Pancreas (tissue), 10 donors: ENCODE results near the gene CELF2. TPM values are rescaled to one million over a fixed set of nuclear protein-coding genes. Genes with fewer than 3 reads are reported as not detected.

Source experiments
- ATAC-seq, 4 donors: fragments of 200-7000 bp; cut with Tn5 transposase; one replicate each; pipeline versions ENCODE4 v1.8.0 to v1.9.1; 2020; ENCODE audit warnings: mild to moderate bottlenecking in 4 of 4, moderate library complexity in 4 of 4
- DNase-seq, 6 donors: peaks; one replicate each; pipeline ENCODE4 v3.0.0-alpha.2; 2020
- FAIRE-seq: peaks from 2 replicates; lab custom pipeline; 2012; peaks lifted over from hg19 to GRCh38; lab: Jason Lieb, UNC
- H3K27ac ChIP-seq, 4 donors: fragments of 200-600 bp; sonication (generic); 1 replicate in 3 of 4; 2 replicates in 1 of 4; pipeline versions ENCODE4 v1.5.0 to v1.8.0; 2020
- H3K27me3 ChIP-seq, 4 donors: fragments of 200-600 bp; one replicate each; pipeline ENCODE4 v1.8.0; 2021
- H3K36me3 ChIP-seq, 3 donors: fragments of 200-600 bp; sonication (generic) in 1 of 3; one replicate each; pipeline versions ENCODE4 v1.5.0 to v1.8.0; 2020 to 2021
- H3K4me1 ChIP-seq, 3 donors: fragments of 200-600 bp; one replicate each; pipeline ENCODE4 v1.8.0; 2021
- H3K4me3 ChIP-seq, 4 donors: fragments of 200-600 bp; sonication (generic) in 2 of 4; one replicate each; pipeline versions ENCODE4 v1.5.0 to v1.8.0; 2020 to 2021
- H3K9me3 ChIP-seq, 4 donors: fragments of 200-600 bp; one replicate each; pipeline ENCODE4 v1.8.0; 2021
- CTCF ChIP-seq, 4 donors: fragments of 200-600 bp; sonication (generic) in 3 of 4; IDR thresholded peaks; one replicate each; pipeline versions ENCODE4 v1.5.0 to v1.8.0; 2021; ENCODE audit warnings: antibody characterized with exemption in 4 of 4
- WGBS, 2 donors: extraction: QIAGEN DNeasy Blood & Tissue Kit; methylation state at CpG; one replicate each; pipeline ENCODE4 v1.1.7; 2013; 5-methylcytosine and 5-hydroxymethylcytosine counted together
- intact Hi-C, 3 donors: fragments of 100-400 bp; cut with DNase I; formaldehyde crosslinking; loops; one replicate each; pipeline versions ENCODE4 v1.11.1 to v1.14.2; 2022
- polyA plus RNA-seq, 2 donors: library from polyadenylated mRNA; stranded (reverse); fragments of 200-250 nt; gene quantifications; one replicate each; pipeline ENCODE4 v1.2.3, GENCODE V29; 2013
- total RNA-seq, 6 donors: library from RNA; stranded (reverse); fragmentation: NEBNext Ultra II Directional in 4 of 6; extraction: Animal tissue kit (Norgen Biotek cat#: 25700) in 4 of 6; gene quantifications; one replicate each; pipeline versions ENCODE4 v1.2.1 to v1.2.4, GENCODE V29; 2021 to 2023
- donor health status: healthy with polysubstance abuse.
- donor health status: DM: no; HTN: no; CAD: no; lungs with moderate emphysema.
- donor health status: DM: no; HTN: no; CAD: no.
- donor health status: control.
- donor health status: control.
- donor health status: Bipolar disorder and iron deficiency.
- donor health status: DM: yes; HTN: yes; CAD: no.
- donor health status: DM: no; HTN: no; CAD: no.
- donor health status: DM: no; HTN: no; CAD: no.
- donor health status: DM: yes; HTN: yes; CAD: no.

The CELF2 gene
- total and polyA plus RNA-seq, 8 donors = 1.2 to 11.7 (median 2.2) TPM

GRCh38 chr10:11085545-11085944 is 67.9 kb downstream of the CELF2 start:
- H3K4me3 ChIP-seq = no peak overlapping the region
- H3K36me3 ChIP-seq = no peaks in the 10 kb centered on the region
- H3K27ac ChIP-seq = no peak overlapping the region
- no peaks in the 10 kb centered on the region for H3K27me3 ChIP-seq
- ATAC-seq (no peak), FAIRE-seq (no peak), DNase-seq (no peak)
- intact Hi-C loops = no loop called here
- 48 to 64% methylated on average over 4 of the region's 4 CpGs for WGBS, 2 donors
- no peak for TF ChIP-seq CTCF (IDR thresholded peaks at IDR 0.05)
- no peaks in the 10 kb centered on the region for H3K4me1 ChIP-seq
- no peaks in the 10 kb centered on the region for H3K9me3 ChIP-seq

GRCh38 chr10:11086177-11086840 is 68.6 kb downstream of the CELF2 start:
- peak in 2 of 4 donors; percentile 18 to 30 for ATAC-seq
- H3K27me3 ChIP-seq = no peaks in the 10 kb centered on the region
- no peak overlapping the region for H3K27ac ChIP-seq
- 39 to 46% methylated on average over 13 of the region's 13 CpGs for WGBS, 2 donors
- no peaks in the 10 kb centered on the region for H3K4me1 ChIP-seq
- TF ChIP-seq CTCF (IDR thresholded peaks at IDR 0.05) = no peak
- H3K36me3 ChIP-seq = no peaks in the 10 kb centered on the region
- no peak for DNase-seq
- FAIRE-seq = no peak
- no peaks in the 10 kb centered on the region for H3K9me3 ChIP-seq
- intact Hi-C loops = no loop called here
- H3K4me3 ChIP-seq = no peak overlapping the region

GRCh38 chr10:11087372-11087771 is 69.7 kb downstream of the CELF2 start:
- FAIRE-seq (no peak), DNase-seq (no peak), ATAC-seq (no peak)
- Histone ChIP-seq H3K36me3 (no peaks in the 10 kb centered on the region), H3K27me3 (no peaks in the 10 kb centered on the region), H3K4me1 (no peaks in the 10 kb centered on the region), H3K27ac (no peak overlapping the region), H3K9me3 (no peaks in the 10 kb centered on the region), H3K4me3 (no peak overlapping the region)
- no peak for TF ChIP-seq CTCF (IDR thresholded peaks at IDR 0.05)
- intact Hi-C loops = no loop called here
- 81 to 86% methylated on average over 9 of the region's 9 CpGs for WGBS, 2 donors

- H3K36me3 ChIP-seq = no peaks in the 10 kb centered on the region
- FAIRE-seq = no peak
- WGBS, 2 donors = 71 to 83% methylated on average over 6 of the region's 6 CpGs
- H3K4me1 ChIP-seq = no peaks in the 10 kb centered on the region
- no peak overlapping the region for H3K27ac ChIP-seq
- intact Hi-C loops = no loop called here
- DNase-seq = no peak
- no peaks in the 10 kb centered on the region for H3K27me3 ChIP-seq
- TF ChIP-seq CTCF (IDR thresholded peaks at IDR 0.05) = no peak
- no peaks in the 10 kb centered on the region for H3K9me3 ChIP-seq
- no peak overlapping the region for H3K4me3 ChIP-seq
- no peak for ATAC-seq
Observed at GRCh38 chr10:11088709-11089108, 71.0 kb downstream of the CELF2 start.

- Histone ChIP-seq H3K9me3 (no peaks in the 10 kb centered on the region), H3K4me1 (no peaks in the 10 kb centered on the region), H3K36me3 (no peaks in the 10 kb centered on the region), H3K4me3 (no peak overlapping the region), H3K27ac (no peak overlapping the region), H3K27me3 (no peaks in the 10 kb centered on the region)
- no peak for ATAC-seq
- WGBS, 2 donors = 68 to 69% methylated on average over 6 of the region's 6 CpGs
- no peak for DNase-seq
- intact Hi-C loops = no loop called here
- FAIRE-seq = no peak
- TF ChIP-seq CTCF (IDR thresholded peaks at IDR 0.05) = no peak
Observed at GRCh38 chr10:11089272-11089671, 71.6 kb downstream of the CELF2 start.
